SIG-M5 (cell line): Measurements from ENCODE around the gene CDC42EP5.
"Not testable (repeated sequence)": the region's sequence is repeated elsewhere in the genome, so short reads cannot be mapped to it uniquely, and the experiment has no call there.

Experiments
- DNase-seq: peaks from one replicate; lab custom pipeline; 2025; lab: John Stamatoyannopoulos, UW

Gene CDC42EP5, protein sequence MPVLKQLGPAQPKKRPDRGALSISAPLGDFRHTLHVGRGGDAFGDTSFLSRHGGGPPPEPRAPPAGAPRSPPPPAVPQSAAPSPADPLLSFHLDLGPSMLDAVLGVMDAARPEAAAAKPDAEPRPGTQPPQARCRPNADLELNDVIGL

DNA sequence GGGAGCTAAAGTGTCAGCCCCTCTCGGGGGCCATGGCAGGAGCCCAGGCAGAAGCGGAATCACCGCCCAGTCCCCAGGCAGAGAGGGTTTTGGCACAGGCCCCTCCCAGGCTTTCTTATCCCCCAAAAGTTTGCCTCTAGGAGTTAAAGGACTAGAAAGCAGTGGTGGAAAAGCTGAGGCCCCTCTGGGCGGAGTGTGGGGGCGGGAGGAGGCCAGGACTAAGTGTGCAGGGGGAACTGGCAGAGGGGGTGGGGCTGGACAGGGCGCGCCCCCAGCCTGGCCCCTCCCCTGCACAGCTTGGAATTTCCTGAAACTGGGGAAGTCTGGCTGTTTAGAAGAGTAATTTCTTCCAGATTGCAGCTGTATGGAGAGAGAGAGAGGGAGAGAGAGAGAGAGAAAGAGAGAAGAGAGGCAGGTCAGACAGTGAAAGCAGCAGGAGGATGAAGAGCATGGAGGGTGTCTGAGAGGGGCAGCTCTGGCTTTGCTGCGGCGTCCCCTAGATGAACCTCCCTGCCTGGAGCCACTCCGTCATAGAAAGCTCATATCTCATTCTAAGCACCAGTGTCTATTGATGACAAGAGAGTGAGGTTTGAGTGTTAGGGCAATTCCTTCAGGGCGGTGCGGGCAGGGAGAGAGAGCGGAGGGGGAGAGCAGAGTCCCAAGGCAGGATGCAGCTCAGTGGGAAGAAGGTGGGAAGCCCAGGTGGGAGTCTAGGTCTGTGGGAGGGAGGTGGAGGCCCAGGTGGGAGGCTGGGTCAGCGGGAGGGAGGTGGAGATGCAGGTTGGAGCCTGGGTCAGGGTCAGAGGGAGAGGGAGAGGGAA lies at the start of gene CDC42EP5:
CDC42EP5 (minus strand) TSS at position 226 of the 821 bp plus-strand sequence. CDS start 7,749 bp downstream, outside the sequence.
- DNase-seq: no peak

GRCh38 chr19:54521860-54522513 lies 48.9 kb upstream of the CDC42EP5 start:
- DNase-seq: no peak

DNA sequence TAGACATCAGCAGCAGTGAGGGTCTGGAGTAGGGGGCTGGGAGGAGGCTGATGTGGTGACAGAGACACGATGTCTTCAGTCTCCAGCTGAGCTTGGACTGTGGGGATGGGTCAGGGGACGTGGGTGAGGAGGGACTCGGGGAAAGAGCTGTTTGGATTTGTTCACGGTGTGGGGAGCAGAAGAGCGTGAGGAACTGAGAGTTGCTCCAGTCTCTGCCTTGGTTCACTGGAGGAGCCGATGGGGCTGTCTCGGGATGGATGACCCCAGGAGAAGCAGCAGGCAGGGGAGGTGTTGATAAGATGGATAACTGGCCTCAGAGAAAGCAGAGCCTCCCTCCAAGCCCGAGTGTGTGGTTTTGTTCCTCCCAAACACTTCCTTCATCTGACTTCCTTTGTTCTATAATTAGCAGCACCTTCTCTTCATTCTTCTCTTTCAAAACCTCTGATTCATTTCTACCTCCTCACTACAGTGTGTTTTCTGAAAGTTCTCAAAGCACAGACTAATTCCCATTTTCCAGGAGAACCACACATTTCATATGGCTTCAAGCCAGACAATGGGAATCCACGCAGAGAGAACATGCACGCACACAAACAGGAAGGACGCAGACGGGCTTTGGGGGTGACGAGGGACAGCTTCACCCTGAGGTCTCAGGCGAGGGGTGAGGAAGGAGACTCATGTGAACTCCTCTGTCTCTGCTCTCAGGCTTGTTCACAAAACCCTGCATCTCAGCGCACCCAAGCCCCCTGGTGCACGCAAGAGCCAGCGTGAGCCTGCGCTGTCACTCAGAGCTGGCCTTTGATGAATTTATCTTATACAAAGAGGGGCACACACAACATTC lies 48.1 kb upstream of the CDC42EP5 start:
- no peak for DNase-seq

DNA sequence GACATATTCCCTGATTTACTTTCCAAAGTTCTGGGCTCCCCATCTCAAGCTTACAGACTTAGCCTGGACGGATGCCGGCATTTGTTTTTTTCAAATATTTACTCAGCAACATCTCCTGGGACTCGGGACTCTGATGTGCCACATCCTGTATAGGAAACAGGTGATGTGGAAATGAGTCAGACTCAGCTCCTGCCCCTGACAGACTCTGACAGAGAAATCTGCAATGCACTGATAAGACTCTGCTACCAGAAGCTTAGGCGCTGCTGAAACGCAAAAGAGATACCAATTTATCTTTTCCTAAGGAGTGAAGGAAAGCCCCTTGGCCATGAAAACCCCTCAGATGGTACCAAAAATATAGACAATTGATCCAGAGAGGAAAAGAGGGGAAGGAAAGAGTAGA lies 45.7 kb upstream of the CDC42EP5 start:
- DNase-seq: no peak

GRCh38 chr19:54517483-54517882 lies 44.4 kb upstream of the CDC42EP5 start:
- no peak for DNase-seq

GRCh38 chr19:54515156-54515555 lies 42.1 kb upstream of the CDC42EP5 start:
- no peak for DNase-seq

GRCh38 chr19:54509200-54509940 lies 36.3 kb upstream of the CDC42EP5 start:
- DNase-seq: not testable (repeated sequence)

DNA sequence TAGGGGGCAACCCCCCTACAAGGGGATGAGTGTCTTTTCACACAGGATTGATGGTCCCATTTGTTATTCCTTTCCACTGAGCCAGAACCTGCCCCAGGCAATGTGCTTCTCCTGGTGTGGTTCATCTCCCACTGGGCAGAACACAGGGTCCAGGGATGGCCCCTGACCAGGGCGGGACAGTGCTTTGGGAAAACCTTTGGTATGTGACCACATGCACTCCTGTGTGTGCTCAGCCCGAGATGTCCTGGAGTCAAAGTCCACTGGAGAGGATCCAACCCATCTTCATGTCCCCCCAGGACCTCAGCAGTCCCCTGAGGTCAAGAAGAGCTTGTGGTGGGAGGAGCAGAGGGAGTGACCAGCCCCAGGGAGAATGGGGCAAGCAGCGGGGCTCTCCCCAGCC lies 35.4 kb upstream of the CDC42EP5 start:
- not testable (repeated sequence) for DNase-seq

GRCh38 chr19:54507824-54508223 lies 34.7 kb upstream of the CDC42EP5 start:
- DNase-seq: no peak

DNA sequence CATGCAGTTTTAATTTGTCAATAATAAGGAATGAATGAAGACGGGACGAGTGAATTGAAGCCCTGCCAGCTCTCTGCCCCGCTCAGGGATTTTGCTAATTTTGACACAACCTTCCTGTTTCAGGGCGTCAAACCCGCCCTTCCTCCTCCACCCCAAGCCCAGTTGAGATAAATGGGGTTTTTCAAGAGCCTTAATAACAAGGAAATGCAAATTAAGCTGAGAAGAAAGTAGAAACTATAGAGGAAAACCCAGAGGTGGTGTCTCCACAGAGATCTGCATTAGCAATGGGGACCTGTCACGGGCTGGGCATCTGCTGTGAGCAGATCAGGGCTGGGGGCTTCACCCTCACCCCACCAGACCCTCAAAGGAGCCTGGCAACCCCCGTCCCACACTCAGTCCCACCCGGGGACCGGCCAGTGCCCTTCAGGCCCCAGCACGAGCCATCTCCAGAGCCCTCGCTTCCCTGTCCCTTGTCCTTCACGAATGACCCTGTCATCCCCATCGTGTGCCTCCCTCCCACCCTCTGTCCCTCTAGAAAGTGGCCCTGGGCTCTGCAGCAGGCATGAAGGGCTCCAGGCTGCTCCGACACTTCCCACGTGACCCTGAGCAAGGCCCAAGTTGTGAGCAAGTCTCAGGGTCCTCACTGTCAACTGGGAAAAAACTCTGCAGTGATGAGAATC lies 34.1 kb upstream of the CDC42EP5 start:
- DNase-seq: not testable (repeated sequence)

DNA sequence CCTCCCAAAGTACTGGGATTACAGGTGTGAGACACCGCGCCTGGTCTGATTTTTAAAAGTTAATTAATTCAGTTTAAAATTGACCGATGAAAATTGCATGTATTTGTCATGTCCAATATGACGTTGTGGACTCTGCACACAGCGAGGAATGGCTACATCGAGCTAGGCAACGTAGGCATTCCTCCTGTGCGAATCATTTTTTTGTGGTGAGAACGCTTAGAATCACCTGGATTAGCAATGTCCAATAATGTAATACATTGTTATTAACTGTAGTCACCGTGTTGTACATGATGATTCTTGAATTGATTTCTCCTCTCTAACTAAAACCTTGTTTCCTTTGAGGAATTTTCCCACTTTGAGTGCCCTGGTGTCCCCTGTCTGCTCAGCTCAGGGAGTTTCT lies 33.0 kb upstream of the CDC42EP5 start:
- DNase-seq: no peak

GRCh38 chr19:54505542-54505941 lies 32.4 kb upstream of the CDC42EP5 start:
- DNase-seq: not testable (repeated sequence)

DNA sequence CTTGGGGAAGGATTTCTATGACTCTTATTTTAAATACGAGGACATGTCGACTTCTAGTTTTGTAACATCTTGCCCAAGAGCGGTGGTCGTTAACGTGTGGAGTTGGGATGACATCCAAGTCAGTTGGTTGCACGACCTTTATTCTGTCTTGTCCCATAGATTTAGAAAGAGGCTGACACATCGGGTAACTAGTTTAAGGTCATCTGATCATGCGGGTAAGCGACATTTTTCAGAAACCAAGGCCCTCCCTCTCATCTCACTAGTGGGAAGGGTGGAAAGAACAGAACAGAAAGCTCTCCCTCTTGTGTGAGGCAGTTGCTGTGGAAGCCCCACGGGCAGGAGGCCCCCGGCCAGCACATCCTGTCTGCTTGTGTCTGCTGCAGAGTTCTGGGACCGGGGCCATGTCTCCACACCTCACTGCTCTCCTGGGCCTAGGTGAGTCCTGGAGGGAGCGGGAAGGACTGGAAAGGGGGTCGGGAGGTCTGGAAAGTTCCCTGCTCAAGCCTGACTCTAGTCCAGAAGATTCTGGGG lies 29.5 kb upstream of the CDC42EP5 start, which contains the start of gene LAIR2:
LAIR2 (plus strand) TSS at position 314 of the 531 bp plus-strand sequence; CDS start at position 402, 88 bp downstream.
- DNase-seq: no peak

GRCh38 chr19:54498451-54498772 lies 25.3 kb upstream of the CDC42EP5 start:
- DNase-seq: not testable (repeated sequence)

- DNase-seq: not testable (repeated sequence)
These were observed 24.8 kb upstream of the CDC42EP5 start for GRCh38 chr19:54497747-54498450.

DNA sequence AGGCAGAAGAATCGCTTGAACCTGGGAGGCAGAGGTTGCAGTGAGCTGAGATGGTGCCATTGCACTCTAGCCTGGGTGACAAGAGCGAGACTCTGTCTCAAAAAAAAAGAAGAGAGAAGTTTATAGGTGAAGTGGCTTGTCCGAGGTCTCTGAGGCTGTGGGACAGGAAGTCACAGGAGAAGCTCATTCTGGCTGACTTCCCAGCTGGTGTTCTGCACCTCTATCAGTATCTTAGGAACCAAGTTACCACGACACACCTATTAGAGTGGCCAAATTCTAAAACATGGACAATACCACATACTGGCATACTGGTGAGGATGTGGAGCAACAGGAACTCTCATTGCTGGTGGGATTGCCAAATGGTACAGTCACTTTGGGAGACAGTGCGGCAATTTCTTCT lies 22.2 kb upstream of the CDC42EP5 start:
- DNase-seq: not testable (repeated sequence)

DNA sequence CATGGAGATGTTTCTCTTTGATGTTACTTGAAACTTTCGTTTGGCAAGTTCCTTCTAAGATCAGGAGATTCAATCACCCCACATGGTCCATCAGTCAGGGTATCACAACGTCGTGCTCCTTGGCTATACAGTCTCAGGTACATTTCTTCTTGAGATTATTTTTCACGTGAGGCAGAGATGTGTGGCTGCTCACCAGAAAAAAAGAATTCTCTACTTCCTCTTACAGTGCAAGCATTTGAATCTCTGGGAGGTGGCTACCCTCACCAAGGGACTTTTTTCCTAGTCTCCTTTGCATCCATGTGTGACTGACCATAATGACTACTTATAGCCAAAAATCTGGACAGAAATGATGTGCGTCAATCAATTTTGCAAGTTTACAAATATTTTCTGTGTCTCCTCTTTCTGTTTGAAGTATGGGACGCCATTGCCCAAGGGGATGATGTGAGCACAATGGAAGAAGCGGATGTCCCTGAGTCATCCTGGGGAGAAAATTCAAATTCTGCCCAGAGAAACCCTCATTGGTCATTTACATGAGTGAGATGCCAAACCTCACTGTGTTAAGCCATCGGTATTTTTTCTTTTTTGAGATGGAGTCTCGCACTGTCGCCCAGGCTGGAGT lies 21.0 kb upstream of the CDC42EP5 start:
- DNase-seq: no peak

GRCh38 chr19:54493056-54493455 lies 20.0 kb upstream of the CDC42EP5 start:
- DNase-seq: not testable (repeated sequence)

GRCh38 chr19:54492568-54492967 lies 19.5 kb upstream of the CDC42EP5 start:
- DNase-seq: no peak
